Right lung (tissue), 5 donors: ENCODE data around the gene COQ8B. TPM values are rescaled to one million over a fixed set of nuclear protein-coding genes. Genes with fewer than 3 reads are reported as not detected.

Source experiments
- DNase-seq, 2 donors: peaks; one replicate each; pipeline ENCODE4 v3.0.0-alpha.2; 2013
- polyA plus RNA-seq, 5 donors: library from polyadenylated mRNA; unstranded; fragments of 120-200 nt; gene quantifications; one replicate each; pipeline versions ENCODE4 v1.2.1 to v1.2.3, GENCODE V29; 2013; ENCODE audit warnings: inconsistent platforms in 1 of 5, low replicate concordance in 1 of 5; ENCODE audit not compliant: insufficient read length in 5 of 5, insufficient read depth in 1 of 5

The COQ8B gene
- polyA plus RNA-seq, 5 donors = 24.7 to 36.9 (median 32.4) TPM

GRCh38 chr19:40718774-40719391 is 2.2 kb upstream of the COQ8B start:
- peak; percentile 38 to 45 for DNase-seq

GRCh38 chr19:40717880-40718773 is 1.4 kb upstream of the COQ8B start:
- peak in 1 of 2 donors; percentile 5 for DNase-seq

- peak in 1 of 2 donors; percentile 6 for DNase-seq
Observed at GRCh38 chr19:40717325-40717879, 716 bp upstream of the COQ8B start.

GRCh38 chr19:40716031-40716481 is 630 bp downstream of the COQ8B start:
- no peak for DNase-seq

- peak; percentile 91 to 92 for DNase-seq
Observed at GRCh38 chr19:40714441-40715299, 2.0 kb downstream of the COQ8B start.

- no peak for DNase-seq
Observed at GRCh38 chr19:40713939-40714338, 2.7 kb downstream of the COQ8B start.

GRCh38 chr19:40709817-40710216 is 6.9 kb downstream of the COQ8B start:
- no peak for DNase-seq

GRCh38 chr19:40707615-40708014 is 9.1 kb downstream of the COQ8B start:
- no peak for DNase-seq

GRCh38 chr19:40705950-40706619 is 10.6 kb downstream of the COQ8B start:
- no peak for DNase-seq

- DNase-seq = no peak
Observed at GRCh38 chr19:40705362-40705651, 11.4 kb downstream of the COQ8B start.

- DNase-seq = no peak
Observed at GRCh38 chr19:40704491-40705361, 12.0 kb downstream of the COQ8B start.

GRCh38 chr19:40703029-40703755 is 13.5 kb downstream of the COQ8B start:
- DNase-seq = no peak

- no peak for DNase-seq
Observed at GRCh38 chr19:40702337-40703012, 14.2 kb downstream of the COQ8B start.

- no peak for DNase-seq
Observed at GRCh38 chr19:40701758-40702157, 14.9 kb downstream of the COQ8B start.

- no peak for DNase-seq
Observed at GRCh38 chr19:40700083-40700482, 16.6 kb downstream of the COQ8B start.

- DNase-seq = no peak
Observed at GRCh38 chr19:40697007-40697406, 19.7 kb downstream of the COQ8B start.

GRCh38 chr19:40695881-40696280 is 20.8 kb downstream of the COQ8B start:
- no peak for DNase-seq

- DNase-seq = no peak
Observed at GRCh38 chr19:40693896-40694295, 22.8 kb downstream of the COQ8B start.

- DNase-seq = no peak
Observed at GRCh38 chr19:40693150-40693788, 23.4 kb downstream of the COQ8B start.
